ENCODE data around the gene ADAMTS1.
A peak's percentile ranks its signal among the peaks of the same experiment; 100 is the strongest.

The ADAMTS1 gene

DNA sequence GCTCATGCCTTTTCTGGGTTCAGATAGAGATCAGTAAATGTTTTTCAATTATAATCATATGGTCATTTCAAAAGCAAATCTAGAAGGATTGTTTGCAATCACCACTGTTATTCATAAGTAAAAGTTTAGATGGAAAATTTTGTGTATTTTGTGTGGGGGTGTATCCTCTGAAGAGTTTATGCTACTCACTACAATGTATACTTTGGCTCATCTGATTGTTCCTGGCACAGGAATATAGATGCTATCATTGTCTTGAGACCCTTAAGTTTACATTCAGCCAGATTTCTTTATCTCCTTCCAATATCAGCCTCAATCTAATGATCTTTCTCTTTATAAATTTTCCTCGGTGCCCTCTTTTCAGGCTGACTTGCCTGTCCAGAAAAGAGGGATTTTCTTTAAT is 33.0 kb downstream of the ADAMTS1 start:
- no peak for DNase-seq

DNA sequence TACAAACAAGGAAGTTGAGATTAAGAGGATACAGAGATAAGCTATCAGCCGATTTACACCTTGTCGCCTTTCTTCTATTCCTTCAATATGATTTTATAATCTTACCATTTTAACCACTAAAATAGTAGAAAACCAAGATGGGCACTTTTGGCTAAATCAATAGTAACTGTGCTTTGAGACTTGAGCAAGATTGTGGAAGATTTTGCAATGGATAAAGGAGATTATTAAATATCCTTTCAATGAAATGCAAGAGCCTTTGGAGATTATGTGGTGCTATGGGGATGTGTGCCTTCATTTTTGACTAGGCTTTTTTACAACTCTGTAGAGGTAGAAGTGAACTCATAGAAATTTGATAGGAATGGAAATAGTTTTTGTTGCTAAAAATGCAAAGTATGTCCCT is 33.7 kb downstream of the ADAMTS1 start:
- no peak for DNase-seq

DNA sequence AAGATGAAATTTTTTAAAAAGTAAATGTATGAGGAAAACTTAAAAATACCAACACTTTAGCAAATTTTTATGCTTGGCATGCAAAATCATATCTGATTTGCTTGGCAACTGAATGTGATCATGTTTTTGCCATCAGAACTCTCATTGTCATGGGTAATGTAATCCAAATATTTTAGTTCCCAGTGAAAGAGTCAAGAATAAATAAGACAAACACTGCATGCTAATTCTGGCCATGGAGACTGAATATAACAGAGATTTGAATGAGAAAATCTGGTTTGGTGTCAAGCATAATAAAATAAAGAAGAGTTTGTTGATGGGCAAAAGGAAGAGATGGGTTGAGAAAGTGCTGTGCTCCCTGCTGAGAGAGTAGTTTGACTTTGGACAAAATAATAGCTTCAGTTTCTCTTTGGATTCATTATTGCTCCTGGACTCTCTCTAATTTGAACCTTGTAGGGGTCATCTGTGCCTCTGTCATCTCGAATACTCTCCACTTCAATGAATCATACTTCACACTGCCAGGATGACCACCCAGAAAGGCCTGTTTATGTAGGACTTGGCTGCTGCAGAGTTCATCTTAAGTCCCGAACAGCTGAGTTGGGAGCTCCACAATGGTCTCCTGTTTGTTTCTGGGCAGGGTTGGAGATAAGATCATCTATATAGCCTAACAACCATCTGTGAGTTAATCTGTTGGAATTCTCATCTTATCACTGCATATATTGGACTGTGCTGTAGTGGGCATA is 34.4 kb downstream of the ADAMTS1 start:
- DNase-seq = no peak

DNA sequence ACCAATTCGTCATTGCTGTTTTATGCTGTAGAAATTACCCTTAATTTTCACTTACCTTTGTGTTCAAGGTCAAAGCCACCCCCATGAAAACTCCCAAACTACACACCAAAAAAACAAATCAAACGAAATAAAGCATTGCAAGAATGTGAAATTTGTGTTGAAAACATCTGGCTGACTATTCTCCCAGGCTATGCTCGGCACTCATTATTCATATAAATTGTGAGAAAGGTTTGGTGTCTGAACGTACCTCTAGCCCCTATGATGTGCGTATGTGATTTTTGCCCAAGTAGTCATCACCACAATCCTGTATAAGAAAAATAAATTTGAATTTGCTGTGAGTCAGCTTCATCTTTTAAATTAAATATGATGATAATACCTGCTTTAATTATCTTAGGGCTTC is 34.9 kb downstream of the ADAMTS1 start:
- DNase-seq = no peak

DNA sequence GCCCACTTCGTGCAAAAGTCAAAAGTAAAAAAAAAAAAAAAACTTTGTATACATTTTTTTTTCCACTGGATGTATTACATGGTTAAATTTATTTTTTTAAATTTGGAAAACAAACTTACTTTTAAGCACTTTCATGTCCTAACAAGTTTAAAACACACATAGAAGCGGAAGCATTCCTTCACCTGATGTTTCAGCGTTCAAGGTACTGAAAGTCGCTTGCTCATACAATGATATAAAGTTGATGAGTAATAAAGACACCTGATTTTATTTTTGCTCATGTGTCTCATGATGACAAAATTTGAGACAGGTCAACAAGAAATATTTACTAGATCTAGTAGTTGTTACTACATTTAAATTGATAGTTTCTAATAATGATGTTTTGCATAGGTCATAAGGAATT is 35.5 kb downstream of the ADAMTS1 start:
- no peak for DNase-seq

DNA sequence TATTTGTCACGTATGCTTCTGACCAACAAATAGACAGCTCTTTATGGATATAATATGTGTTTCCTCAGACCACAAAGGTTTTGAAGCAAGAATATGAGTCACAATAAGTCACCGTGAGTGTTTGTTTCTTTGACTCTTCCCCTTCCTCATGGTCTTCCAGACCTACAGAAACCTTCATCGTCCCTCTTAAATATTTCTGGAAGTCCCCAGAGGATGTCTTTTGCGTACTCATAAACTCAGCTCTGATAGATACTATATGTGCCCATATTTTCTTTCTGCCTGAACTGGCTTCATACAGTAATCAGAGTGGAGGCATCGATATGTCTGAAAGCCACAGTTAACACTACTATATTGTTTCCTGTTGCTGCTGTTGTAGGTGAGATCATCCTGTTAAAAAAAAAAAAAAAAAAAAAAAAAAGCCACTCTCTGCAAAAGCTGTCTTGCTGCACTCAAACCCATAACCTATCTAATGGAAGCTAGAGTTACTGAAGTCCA is 38.4 kb downstream of the ADAMTS1 start:
- no peak for DNase-seq

DNA sequence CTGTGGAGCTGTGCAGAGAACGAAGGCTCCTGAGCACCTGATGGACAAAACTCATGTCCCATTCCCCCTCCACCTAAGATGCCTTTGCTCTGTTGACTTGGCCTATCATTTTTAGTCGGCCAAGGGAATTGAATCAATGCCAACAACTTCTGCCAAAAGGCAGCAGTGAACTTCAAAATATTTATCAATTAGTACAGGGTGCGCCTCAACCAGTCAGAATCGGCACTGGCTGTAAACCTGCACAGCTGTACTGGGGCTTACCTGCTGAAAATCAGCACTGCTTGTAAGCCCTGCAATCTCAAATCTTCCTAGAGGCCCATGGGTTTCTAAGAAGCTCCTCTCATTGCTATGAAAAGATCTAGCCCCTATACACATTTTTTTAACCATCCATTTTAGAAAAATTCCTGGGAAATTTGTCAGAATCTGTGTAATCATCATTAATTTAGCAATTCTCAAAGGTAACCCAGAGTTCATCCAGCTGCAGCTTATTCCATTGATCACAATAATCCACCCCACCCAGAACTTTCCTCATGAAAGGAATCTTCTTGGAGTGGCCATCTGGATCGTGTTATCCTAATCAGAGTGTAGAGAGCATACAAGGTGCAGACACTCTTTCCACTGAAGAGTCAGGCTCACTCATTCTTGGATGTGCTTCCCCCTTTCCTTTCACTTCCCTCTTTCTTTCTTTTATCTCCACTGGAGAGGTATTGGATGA is 40.2 kb downstream of the ADAMTS1 start:
- no peak for DNase-seq

DNA sequence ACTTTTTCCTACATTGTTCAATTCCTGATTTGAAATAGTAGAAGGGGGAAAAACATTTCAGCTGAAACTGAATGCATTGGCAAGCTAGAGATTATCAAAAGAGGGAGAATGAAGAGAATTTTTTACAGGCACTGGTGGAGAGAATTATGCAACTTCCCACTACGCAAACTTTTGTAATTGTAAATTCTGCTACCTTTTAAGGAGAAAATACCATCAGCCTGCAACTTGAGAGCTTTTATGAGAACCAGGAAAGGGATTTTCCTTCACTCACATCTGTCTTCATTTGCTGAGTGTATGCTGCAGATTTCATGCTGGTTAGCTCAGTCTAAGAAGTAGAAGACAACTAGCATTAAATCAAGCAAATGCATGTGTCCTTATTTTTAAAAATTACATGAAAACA is 43.7 kb downstream of the ADAMTS1 start:
- no peak for DNase-seq

DNA sequence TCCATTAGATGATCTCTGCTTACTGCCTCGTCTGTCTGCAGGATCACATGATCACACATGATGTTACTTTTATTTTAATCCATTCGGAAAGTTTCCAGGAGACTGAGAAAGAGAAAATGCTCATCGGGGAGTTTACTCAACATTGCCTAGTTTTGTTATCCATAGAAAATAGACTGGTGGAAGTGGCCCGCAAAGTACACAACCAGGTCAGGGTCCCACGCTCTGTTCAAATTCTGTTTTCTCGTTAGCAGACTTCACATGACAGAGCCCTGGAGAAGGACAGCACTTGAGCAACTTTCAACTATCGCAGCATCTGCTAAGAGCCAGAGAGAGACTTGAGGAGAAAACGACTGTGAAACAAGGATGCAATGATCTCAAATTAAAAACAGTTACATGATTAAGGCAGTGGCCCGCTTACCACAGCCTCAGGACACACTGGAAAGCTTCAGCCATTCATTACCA is 44.2 kb downstream of the ADAMTS1 start:
- no peak for DNase-seq

DNA sequence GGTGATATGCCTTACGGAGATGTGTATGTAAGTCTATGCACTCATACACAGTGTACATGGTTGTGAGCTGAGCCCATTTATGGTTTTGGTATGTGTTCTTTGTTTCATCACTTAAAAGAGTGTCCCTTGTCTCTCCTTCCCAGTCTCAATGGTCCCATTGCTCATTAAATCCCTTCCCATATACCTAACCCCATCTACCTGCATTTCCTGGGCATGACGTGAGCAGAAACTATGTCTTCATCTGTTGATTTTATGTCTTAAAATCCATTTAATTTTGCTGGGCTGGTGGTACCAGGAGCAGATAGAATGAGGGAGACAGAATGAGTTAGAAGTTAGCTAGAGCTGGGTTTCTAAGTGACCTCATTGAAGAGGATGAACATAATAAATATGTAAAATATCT is 44.8 kb downstream of the ADAMTS1 start:
- no peak for DNase-seq

DNA sequence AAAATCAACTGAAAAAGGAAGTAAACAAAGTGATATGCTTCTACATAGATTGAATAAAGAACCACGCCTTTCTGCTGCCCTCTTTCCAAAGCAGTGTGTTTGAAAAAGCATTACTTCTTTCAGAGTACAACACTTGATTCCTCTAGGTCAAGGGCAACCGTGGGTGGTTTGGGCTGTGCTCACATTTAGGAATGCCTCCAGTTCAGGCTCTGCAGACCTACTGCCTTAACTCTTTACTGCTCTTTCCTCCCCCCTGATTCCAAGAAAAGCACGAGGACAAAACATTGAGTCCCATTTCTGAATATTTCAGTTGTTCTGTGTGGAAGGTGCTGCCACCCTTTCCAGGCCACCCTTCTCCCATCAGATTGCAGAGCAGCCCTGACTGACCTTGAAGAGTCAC is 45.2 kb downstream of the ADAMTS1 start:
- DNase-seq = no peak

DNA sequence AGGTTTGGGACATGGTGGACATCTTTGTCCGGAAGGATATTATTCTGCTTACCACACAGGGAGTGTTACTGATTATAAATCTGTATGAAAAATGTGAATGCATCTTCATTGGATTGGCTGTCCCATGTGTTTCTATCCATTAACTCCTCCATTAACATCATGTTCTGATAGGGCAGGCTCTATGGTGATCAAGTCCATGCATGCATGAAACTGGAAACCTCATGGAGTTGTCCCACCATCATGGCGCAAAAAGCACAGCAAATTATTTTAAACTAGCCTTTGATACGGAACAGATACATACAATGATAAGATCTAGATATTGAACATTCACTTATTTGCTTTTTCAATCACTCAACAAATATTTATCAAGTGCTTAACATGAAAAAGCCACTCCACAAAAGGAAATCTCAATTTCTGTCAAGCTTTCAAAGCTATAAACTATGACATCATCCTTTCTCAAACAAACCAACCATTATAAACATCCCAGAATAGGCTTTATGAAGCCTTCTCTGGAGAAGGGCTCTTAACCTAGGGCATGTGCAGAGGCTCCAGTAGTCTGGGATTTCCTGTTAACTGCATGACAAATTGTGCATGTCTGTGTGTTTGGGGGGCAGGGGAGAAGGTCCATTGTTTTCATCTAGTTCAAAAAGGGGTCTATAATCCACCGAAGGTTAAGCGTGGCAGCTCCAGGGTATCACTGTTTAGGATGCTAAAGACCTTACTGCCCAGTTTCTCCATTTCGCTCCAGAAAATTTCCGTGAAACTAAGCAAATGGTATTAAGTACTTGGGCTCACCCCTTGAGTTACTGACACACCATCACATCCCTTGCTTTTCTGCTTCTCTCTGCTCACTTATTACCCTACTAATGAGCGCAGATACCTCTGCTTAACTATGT is 46.1 kb downstream of the ADAMTS1 start:
- DNase-seq = peak; percentile 50

DNA sequence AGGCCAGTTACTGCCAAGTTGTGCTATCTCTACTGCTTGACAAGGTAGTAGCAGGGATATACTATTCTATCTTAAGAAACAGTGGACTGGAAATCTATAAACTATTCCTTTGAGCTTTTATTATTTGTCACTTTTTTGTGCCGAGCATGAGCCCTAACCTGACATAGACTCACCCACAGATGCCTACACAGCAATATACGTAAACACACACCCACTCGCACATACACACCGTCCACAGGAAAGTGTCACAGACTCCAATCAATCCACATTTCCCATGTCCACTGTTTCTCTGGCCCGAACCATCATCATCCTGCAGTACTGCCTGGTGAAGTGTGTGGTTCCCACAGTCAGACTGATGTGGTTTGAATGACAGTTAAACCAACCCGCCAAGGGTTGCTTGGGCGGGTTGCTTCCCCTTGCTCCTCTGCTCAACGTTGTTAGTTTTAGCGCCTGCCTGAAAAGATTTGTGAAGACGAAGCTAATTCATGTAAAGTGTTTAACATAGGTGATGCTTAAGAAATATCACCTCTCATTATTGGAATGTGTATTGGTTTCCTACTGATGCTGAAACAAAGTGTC is 47.2 kb downstream of the ADAMTS1 start:
- DNase-seq = no peak

DNA sequence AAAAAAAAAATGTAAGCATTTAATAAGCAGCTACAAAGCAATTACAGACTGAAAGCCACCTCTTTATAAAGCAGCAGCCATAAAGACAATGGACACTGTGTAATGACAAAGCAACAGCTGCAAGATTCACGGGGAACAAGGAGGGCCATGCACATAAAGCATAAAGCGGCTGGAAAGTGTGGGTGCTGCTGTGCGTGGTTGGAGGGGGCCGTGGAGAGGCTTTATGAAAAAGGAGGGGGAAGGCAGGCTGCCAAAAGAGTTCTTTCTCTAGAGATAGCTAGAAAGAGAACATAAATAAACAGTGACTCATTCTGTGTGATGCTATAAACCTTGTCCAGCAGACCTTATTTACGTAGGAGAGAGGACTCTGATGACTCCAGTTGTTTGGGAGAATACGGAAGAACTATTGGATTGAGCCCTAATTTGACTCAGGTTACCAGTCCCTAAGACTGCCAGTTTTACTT is 49.3 kb downstream of the ADAMTS1 start:
- DNase-seq = no peak

DNA sequence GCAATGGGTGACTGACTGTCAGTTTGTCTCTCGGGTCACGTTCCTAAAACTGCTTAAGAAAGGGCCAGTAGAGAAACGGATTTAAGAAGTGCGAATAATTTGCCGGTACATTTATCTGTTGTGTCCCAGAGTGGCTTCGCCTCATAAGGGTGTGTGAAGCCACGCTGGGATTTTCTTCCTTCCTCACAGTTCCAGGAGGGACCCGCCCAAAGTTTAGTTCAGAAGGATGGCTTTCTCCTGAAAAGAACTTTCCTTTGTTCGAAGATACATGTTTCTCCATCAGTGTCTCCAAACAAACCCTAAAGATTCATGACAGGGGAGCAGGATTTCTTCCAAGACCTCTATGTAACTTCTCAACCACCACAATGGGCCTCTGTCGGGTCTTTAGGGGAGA is 49.8 kb downstream of the ADAMTS1 start:
- DNase-seq = no peak

DNA sequence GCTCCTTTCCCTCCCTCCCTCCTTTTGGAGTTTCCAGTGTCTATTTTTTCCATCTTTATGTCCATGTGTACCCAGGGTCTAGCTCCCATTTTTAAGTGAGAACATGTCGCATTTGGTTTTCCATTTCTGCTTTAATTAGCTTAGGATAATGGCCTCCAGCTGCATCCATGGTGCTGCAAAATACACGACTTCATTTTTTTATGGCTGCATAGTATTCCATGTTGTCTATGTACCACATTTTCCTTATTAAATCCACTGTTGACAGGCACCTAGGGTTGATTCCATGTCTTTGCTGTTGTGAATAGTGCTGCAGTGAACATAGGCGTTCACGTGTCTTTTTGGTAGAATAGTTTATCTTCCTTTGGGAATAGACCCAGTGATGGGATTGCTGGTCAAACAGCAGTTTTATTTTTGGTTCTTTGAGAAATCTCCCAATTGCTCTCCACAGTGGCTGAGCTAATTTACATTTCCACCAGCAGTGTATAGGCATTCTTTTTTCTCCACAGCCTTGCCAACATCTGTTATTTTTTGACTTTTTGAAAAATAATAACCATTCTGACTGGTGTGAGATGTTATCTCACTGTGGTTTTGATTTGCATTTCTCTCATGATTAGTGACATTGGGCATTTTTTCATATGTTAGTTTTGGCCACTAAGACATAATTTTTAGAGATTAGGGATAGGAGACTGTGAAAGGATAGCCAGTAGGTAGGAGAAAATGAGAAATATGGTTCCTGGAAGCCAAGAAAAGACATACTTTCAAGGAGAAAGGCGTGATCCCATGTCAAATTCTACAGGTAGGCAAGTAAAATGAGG is 50.4 kb downstream of the ADAMTS1 start:
- DNase-seq = no peak

DNA sequence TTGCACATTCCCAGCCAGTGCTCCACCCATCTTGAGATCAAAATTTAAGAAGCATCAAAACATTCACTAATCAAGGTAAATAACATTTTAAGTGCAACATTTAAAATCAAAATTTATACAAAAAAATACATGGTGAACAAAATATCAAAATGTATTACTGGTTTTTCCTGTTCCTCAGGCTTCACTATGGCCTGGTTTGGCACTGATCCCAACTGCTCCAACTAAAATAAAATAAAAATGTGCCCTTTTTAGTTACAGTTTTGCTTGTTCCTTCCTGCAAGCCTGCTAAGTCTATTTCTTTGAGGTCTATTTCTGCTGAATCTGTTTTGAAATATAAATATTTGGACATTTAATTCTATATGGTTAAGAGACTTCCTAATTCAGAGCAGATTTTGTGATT is 54.9 kb downstream of the ADAMTS1 start:
- no peak for DNase-seq

DNA sequence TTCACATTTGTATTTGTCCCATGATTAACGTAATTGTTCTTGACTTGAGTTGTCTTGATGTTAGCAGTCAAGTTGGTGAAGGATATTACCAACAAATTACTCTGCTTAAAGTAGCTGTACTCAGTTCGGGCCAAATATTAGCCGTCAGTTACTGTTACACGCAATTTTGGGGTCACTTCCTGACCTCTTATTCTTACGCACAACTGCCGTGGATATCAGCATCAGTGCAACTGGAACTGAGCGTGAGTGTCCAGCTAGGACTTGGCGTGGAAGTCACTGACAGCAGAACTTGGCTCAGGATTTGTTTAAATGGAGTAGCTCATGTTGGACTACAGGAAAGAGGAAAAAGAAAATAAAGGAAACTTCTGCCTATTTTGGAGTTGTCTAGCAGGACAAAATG is 56.4 kb downstream of the ADAMTS1 start:
- no peak for DNase-seq

Measured in NCI-H2029 treated with DMSO at 0.1 percent for 48 hours (cell line).